Activated CD8-positive, alpha-beta T cell treated with anti-CD3 and anti-CD28 coated beads for 36 hours (primary cell): ENCODE data around the gene SPATA16. TPM values are rescaled to one million over a fixed set of nuclear protein-coding genes. Genes with fewer than 3 reads are reported as not detected.
"Not testable (repeated sequence)": the region's sequence is repeated elsewhere in the genome, so short reads cannot be mapped to it uniquely, and the experiment has no call there.

Experiments used
- ATAC-seq: fragments of 200-7000 bp; cut with Tn5 transposase; one replicate; pipeline ENCODE4 v1.10.0; 2021; ENCODE audit warnings: mild to moderate bottlenecking, moderate library complexity
- CTCF ChIA-PET: fragments of 350-600 bp; sonication (Branson Sonifier 250); formaldehyde crosslinking; loops from one replicate; lab custom pipeline; 2021; ENCODE audit warnings: antibody characterized with exemption; lab: Charles Lee
- POLR2A ChIA-PET: fragments of 350-600 bp; sonication (Branson Sonifier 250); formaldehyde crosslinking; loops from one replicate; lab custom pipeline; 2021; ENCODE audit warnings: antibody characterized with exemption; lab: Charles Lee
- DNase-seq: peaks from one replicate; pipeline ENCODE4 v3.0.0-alpha.2; 2020
- H3K27ac Mint-ChIP-seq: one replicate; pipeline ENCODE4 v1.8.0; 2021; ENCODE audit warnings: mild to moderate bottlenecking, mixed read lengths
- H3K27me3 Mint-ChIP-seq: one replicate; pipeline ENCODE4 v1.8.0; 2021; ENCODE audit warnings: mixed read lengths
- H3K36me3 Mint-ChIP-seq: one replicate; pipeline ENCODE4 v1.8.0; 2021; ENCODE audit warnings: low read depth, mixed read lengths
- H3K4me1 Mint-ChIP-seq: one replicate; pipeline ENCODE4 v1.8.0; 2021; ENCODE audit warnings: low read depth, mixed read lengths
- H3K4me3 Mint-ChIP-seq: one replicate; pipeline ENCODE4 v1.8.0; 2021; ENCODE audit warnings: mild to moderate bottlenecking, moderate library complexity, mixed read lengths
- H3K9me3 Mint-ChIP-seq: one replicate; pipeline ENCODE4 v1.8.0; 2021; ENCODE audit warnings: mixed read lengths
- CTCF ChIP-seq: fragments of 200-600 bp; IDR thresholded peaks from one replicate; pipeline ENCODE4 v1.8.0; 2022; ENCODE audit warnings: antibody characterized with exemption, mild to moderate bottlenecking
- intact Hi-C: fragments of 100-400 bp; cut with micrococcal nuclease; formaldehyde crosslinking; loops from one replicate; pipeline ENCODE4 v1.10.0; 2022
- total RNA-seq, 2 experiments: library from RNA; stranded (reverse); gene quantifications; one replicate each; pipeline ENCODE4 v1.2.3, GENCODE V29; 2021

The SPATA16 gene
- total RNA-seq, 2 experiments from 2014 or later = not detected

- no peak overlapping the region for H3K4me3 Mint-ChIP-seq
- H3K36me3 Mint-ChIP-seq = no peaks in the 10 kb centered on the region
- no peaks in the 10 kb centered on the region for H3K27me3 Mint-ChIP-seq
- TF ChIP-seq CTCF = no peak
- no peaks in the 10 kb centered on the region for H3K4me1 Mint-ChIP-seq
- ChIA-PET POLR2A (no interaction called here), CTCF (no interaction called here)
- H3K27ac Mint-ChIP-seq = no peak overlapping the region
- DNase-seq (no peak), ATAC-seq (no peak)
- no peaks in the 10 kb centered on the region for H3K9me3 Mint-ChIP-seq
- intact Hi-C loops = no loop called here
These were observed 272.3 kb downstream of the SPATA16 start for GRCh38 chr3:172868582-172869200.

DNA sequence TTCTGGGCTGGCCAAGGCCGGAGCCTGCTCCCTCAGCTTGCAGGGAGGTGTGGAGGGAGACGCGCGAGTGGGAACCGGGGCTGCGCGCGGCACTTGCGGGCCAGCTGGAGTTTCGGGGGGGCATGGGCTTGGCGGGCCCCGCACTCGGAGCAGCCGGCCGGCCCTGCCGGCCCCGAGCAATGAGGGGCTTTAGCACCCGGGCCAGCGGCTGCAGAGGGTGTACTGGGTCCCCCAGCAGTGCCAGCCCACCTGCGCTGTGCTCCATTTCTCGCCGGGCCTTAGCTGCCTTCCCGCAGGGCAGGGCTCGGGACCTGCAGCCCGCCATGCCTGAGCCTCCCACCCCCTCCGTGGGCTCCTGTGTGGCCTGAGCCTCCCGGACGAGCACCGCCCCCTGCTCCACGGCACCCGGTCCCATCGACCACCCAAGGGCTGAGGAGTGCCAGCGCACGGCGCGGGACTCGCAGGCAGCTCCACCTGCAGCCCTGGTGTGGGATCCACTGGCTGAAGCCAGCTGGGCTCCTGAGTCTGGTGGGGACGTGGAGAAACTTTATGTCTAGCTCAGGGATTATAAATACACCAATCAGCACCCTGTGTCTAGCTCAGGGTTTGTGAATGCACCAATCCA lies 274.2 kb downstream of the SPATA16 start:
- intact Hi-C loops, CTCF ChIA-PET, H3K4me3 Mint-ChIP-seq, H3K36me3 Mint-ChIP-seq, H3K4me1 Mint-ChIP-seq, POLR2A ChIA-PET, H3K27ac Mint-ChIP-seq, DNase-seq, H3K27me3 Mint-ChIP-seq, ATAC-seq, H3K9me3 Mint-ChIP-seq: not testable (repeated sequence)

DNA sequence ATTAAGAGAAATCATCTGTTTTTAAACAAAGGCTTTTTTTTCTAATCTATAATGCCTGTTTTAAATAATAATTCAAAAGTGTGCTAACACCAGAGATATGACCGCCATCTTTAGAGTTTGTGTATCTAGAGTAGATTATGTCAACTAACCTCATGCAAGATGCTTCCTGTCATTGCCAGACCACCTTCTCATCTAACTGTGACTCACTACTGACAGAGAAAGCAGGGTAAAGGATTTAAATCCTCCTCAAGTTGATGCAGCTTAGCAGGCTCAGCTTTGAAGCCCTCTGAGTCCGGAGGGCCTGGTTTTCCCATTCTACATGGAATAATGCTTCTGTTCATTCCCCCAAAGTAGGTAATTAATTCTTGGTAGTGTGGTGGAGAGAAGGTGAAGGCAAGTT lies 282.0 kb downstream of the SPATA16 start:
- POLR2A ChIA-PET = no interaction called here
- Mint-ChIP-seq H3K36me3 (no peaks in the 10 kb centered on the region), H3K27me3 (peaks cover 2% of the 10 kb centered on the region), H3K27ac (no peak overlapping the region), H3K4me1 (no peaks in the 10 kb centered on the region), H3K4me3 (no peak overlapping the region), H3K9me3 (no peaks in the 10 kb centered on the region)
- intact Hi-C loops = no loop called here
- no peak for TF ChIP-seq CTCF
- CTCF ChIA-PET = no interaction called here
- ATAC-seq (no peak), DNase-seq (no peak)

DNA sequence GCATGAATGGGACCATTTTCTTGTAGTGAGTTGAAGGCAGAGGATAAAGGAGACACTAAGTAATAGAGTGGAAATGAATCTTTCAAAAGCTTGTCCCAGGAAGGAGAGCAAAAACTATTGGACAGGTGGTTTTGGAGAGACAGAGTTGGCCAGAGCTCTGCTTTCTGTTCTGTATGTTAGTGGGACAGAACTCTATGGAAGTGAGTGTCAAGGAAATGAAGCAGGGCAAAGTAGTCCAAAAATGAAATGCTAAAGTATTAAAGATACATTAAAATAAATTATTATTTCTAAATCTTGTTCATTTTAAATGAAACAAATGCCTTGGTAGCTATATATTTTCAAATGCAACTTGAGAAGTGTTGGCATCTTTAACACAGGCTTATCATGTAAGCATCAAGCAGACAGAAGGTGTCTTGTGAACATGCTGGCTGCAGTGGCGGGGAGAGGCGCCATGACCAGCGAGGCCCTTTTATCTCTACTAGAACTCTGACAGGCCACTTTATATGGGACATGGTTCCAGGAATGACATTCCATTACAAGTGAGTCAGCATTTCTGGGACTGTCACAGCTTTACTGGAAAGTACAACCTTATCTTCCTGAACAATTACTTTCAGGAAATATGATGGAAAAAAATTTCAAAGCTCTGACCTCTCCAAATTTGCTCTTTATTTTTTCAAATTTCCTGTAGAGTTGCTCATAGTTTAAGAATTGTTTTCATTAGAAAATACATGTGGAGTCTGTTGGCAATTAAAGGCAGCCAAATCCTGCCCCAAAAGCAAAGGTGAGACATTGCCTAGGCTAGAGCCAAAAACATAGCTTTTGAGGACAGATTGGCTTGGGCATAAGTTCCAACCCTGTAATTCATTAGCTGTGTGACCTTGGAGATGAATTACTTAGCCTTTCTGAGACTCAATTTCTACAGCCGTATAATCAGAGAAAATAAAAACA lies 284.0 kb downstream of the SPATA16 start:
- no peak overlapping the region for H3K4me3 Mint-ChIP-seq
- no peaks in the 10 kb centered on the region for H3K4me1 Mint-ChIP-seq
- CTCF ChIA-PET = no interaction called here
- H3K27ac Mint-ChIP-seq = no peak overlapping the region
- POLR2A ChIA-PET = no interaction called here
- no peak for TF ChIP-seq CTCF
- H3K27me3 Mint-ChIP-seq = peaks cover 2% of the 10 kb centered on the region
- ATAC-seq = no peak
- intact Hi-C loops = no loop called here
- no peaks in the 10 kb centered on the region for H3K36me3 Mint-ChIP-seq
- no peak for DNase-seq
- H3K9me3 Mint-ChIP-seq = no peaks in the 10 kb centered on the region

- Mint-ChIP-seq H3K9me3 (no peaks in the 10 kb centered on the region), H3K36me3 (no peaks in the 10 kb centered on the region), H3K4me3 (no peak overlapping the region), H3K4me1 (no peaks in the 10 kb centered on the region), H3K27me3 (peaks cover 2% of the 10 kb centered on the region), H3K27ac (no peak overlapping the region)
- ChIA-PET CTCF (no interaction called here), POLR2A (no interaction called here)
- DNase-seq = no peak
- no peak for TF ChIP-seq CTCF
- intact Hi-C loops = no loop called here
- no peak for ATAC-seq
These were observed 286.0 kb downstream of the SPATA16 start for GRCh38 chr3:172855037-172855436.
